KG1 (cell line): ENCODE results near the gene RASD2.

ENCODE experiments used
- DNase-seq: peaks from one replicate; lab custom pipeline; 2025; lab: John Stamatoyannopoulos, UW

The RASD2 gene

GRCh38 chr22:35582861-35583670 lies 42.4 kb downstream of the RASD2 start:
- DNase-seq, result peak; percentile 49

DNA sequence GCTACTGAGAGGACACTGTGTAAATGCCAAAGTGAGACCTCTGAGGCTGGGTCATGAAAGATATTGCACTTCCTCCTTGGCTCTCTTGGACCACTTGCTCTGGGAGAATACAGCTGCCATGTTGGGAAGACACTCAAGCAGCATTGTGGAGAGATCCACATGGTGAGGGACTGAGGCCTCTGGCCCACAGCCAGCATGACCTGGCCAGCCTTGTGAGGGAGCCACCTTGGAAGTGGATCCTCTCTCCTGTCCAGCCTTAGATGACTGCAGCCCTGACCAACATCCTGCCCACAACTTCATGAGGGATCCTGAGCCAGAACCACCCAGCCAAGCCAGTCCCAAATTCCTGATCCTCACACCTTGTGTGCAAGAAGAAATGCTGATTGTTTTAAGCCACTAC lies 46.1 kb downstream of the RASD2 start:
- no peak for DNase-seq

GRCh38 chr22:35587447-35587870 lies 46.8 kb downstream of the RASD2 start:
- DNase-seq, result no peak

DNA sequence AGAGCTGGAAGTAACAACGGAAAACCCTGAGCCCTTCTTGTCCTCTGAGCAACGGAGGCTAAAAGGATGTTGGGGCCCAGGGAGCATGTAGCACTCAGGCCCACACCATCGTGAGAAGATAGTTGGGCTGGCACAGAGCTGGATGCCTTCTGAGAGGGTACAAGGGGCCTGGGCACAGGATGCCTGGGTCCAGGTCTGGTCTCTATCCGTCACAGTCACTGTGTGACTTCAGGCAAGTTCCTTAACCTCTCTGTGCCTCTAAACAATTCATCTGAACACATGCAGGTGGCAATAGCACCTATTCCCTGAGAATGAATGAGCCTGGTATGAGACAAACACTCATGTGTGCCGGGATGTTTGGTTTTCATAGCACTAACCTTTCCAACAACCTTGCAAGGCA lies 47.3 kb downstream of the RASD2 start:
- DNase-seq, result no peak

- DNase-seq, result no peak
Measured at GRCh38 chr22:35589071-35589755, 48.6 kb downstream of the RASD2 start.

DNA sequence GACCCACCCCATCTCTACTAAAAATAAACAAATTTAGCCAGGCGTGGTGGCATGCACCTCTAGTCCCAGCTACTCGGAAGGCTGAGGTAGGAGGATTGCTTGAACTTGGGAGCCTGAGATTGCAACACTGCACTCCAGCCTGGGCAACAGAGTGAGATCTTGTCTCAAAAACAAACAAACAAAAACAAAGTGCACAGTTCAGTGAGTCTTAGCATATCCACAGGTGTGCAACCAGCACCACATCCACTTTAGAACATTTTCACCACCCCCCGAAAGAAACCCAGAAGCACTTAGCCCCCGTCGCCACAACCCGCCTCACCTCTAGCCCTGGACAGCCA lies 49.1 kb downstream of the RASD2 start:
- no peak for DNase-seq

DNA sequence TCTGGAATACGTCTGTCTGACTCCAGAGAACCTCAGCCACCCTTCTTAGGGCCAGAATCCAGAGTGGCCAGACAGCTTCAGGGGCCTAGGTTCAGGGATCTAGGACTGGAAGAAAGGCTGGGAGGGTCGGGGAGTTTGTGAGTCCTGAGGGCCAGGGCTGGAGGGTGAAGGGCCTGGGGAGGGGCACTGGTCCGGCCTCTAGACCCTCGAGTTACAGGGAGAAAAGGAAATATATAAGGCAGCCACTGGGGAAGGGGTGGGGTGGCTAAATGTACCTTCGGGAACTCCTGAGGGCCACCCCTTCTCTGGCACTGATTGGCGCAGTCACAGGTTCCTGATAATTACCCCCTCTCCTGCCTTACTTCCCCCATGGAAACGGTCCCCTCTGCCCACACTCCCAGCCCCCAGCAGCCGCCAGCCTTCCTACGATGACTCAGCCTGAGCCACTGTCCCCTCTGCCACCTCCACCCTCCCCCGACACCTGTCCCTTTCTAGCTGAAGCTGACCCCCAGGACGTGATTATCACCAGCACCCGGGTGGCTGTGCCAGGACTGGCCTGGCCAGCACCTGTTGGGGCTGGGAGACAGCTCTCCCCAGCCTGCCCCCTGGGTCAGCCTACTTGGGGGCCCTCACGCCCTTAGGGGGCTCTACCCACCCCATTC lies 50.1 kb downstream of the RASD2 start:
- DNase-seq, result no peak

DNA sequence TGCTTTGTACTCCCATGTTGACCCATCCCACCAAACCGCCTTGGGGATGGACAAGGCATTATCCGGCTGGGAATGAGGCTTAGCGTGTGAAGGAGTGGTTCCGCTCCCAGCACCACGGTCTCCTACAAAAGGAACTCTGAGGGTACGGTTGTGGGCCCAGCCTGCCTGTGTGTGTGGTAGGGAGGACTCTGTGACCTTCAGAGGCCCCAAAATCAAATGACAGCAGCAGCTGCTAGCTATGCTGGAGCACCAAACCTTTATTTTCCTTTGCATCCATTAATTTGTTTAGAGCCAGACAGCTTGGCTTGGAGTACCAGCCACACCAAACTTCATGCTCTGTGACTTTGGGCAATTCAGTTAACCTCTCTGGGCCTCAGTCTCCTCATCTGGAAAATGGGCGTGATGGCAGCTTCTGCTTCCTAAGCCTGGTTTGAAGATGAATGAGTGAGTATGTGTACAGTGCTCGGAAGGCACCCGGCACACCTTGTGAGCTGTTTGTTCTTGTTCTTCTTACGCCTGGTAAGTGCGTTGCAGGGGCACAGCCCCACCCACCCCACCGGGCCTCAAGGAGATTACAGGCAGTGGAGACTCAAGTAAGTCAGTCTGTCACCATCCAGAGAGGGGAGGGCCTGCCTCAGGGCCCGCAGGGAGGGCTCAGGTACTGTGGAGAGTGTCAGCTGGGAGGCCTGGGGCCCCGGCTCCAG lies 51.2 kb downstream of the RASD2 start:
- DNase-seq, result no peak

DNA sequence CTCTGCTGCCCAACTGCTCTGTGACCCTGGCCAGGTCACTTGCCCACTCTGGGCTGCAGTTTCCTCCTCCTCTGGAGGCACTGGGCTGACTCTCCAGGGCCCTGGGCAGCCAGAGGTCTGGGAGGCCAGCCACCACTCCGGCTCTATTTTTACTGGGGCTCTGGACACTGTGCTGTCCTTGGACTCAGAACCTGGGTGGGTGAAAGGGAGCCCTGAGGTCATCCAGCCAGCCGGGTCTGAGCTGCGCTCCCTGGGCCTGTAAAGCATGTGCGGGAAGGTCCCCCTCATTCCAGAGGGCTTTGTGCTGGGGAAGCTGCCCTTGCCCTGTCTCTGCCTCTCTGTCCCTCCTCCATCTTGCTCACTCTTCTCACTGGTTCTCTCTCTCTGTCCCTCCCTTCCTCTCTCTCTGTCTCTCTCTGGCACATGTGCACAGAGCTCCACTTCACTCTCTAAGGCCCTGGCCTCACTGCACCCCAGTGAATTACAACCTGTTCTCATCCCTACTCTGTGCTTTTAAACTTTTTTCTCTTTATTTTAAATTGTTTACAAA lies 51.9 kb downstream of the RASD2 start:
- DNase-seq, result no peak

GRCh38 chr22:35593071-35593890 lies 52.6 kb downstream of the RASD2 start:
- no peak for DNase-seq

DNA sequence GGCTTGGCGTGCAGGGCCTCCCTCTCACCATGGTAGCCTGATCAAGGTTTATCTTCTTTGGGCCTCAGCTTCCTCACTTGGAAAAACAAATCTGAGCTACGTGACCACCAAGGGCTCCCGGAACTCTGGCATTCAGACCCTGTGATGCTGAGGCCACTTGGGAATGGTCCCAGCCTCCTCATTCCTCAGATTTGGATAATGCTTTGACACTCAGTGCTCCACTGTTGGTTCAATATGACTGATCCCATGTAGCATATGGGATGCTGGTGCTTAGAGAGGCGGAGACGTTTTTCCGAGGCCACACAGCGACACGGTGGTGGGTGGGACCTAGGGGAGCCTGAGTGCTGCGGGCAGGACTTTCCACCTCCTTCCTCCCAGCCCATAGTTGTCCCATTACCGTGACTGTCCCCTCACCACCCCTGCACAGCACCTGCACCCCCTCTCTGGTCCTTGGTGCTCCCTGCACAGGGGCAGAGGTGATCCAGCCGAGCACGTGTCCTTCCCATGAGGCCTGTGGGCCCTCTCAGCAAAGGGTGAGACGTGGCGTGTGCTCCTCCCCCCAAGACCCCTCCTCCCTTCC lies 53.4 kb downstream of the RASD2 start:
- no peak for DNase-seq

GRCh38 chr22:35594686-35595085 lies 54.1 kb downstream of the RASD2 start:
- DNase-seq, result no peak

DNA sequence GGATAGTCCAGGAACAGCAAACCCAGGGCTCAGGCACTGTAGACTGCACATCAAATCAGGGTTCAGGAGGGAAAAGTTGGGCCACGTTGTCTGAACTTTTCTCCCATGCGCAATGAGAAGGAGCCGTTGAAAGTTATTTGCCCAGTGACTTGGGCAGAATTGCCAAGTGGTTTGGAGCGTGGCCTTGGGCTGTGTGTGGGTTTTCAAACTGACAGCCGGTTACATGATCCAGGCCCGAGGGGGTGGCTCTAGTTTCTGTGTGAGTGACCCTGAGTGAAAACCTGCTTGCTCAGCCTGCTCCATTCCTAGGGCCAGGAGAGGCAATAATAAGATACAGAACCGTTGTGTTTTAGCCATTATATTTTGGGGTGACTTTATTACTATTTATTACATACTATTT lies 56.2 kb downstream of the RASD2 start:
- DNase-seq, result no peak

GRCh38 chr22:35597692-35598395 lies 57.2 kb downstream of the RASD2 start:
- DNase-seq, result no peak

- no peak for DNase-seq
Measured at GRCh38 chr22:35598396-35598710, 57.7 kb downstream of the RASD2 start.

DNA sequence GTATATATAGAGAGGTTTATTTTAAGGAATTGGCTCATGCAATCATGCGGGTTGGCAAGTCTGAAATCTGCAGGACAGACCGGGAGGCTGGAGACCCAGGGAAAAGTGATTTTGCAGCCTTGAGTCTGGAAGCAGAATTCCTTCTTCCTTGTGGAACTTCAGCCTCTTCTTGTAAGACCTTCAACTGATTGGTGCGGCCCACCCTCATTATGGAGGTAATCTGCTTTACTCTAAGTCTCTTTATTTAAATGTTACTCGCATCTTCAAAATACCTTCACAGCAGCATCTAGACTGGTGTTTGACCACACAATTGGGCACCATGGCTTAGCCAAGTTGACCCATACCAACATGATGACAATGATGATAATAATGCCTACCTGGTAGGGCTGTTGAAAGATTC lies 58.7 kb downstream of the RASD2 start:
- DNase-seq, result no peak

- no peak for DNase-seq
Measured at GRCh38 chr22:35600476-35600875, 59.8 kb downstream of the RASD2 start.

DNA sequence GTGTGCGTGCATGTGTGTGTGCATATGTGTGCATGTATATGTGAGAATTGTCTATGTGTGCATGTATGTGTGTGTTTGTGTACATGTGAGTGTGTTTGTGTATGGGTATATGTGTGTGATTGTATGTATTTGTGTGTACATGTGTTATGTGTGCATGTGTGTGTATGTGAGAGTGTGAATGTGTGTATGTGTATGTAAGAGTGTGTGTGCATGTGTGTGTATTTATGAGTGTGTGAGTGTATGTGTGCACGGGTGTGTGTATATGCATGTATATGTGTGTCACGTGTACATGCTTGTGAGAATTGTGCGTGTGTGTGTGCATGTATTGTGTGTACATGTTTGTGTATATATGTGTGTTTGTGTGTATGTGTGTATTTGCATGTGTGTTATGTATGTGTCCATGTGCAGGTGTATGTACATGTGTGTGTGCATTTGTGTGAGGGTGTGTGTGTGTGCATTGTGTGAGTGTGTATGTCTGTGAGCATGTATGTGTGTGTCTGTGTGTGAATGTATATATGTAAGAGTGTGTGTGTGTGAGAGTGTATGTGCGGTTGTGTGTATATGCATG lies 60.5 kb downstream of the RASD2 start:
- DNase-seq, result no peak

GRCh38 chr22:35601743-35602615 lies 61.3 kb downstream of the RASD2 start:
- DNase-seq, result peak; percentile 17
